ENCODE measurements around the gene OR2F2.

- TF ChIP-seq POLR2A (IDR thresholded peaks at IDR 0.05) (no peak), CTCF (IDR thresholded peaks at IDR 0.05) (no peak)
Measured at GRCh38 chr7:143947111-143947510, 12.1 kb downstream of the OR2F2 start.

Measured in stomach (tissue), 4 donors.